Glutamatergic neuron (in vitro differentiated cells): ENCODE measurements around the gene CPM. TPM values are rescaled to one million over a fixed set of nuclear protein-coding genes. Genes with fewer than 3 reads are reported as not detected.
"Not testable (repeated sequence)": the region's sequence is repeated elsewhere in the genome, so short reads cannot be mapped to it uniquely, and the experiment has no call there.

Source experiments
- DNase-seq: peaks from one replicate; pipeline ENCODE4 v3.0.0; 2022
- H3K27ac Mint-ChIP-seq: one replicate; pipeline ENCODE4 v1.8.0; 2020; ENCODE audit warnings: mild to moderate bottlenecking, mixed read lengths, inconsistent platforms; ENCODE audit not compliant: unreplicated experiment
- H3K27me3 Mint-ChIP-seq: one replicate; pipeline ENCODE4 v1.8.0; 2020; ENCODE audit warnings: mild to moderate bottlenecking, moderate library complexity, mixed read lengths, inconsistent platforms; ENCODE audit not compliant: unreplicated experiment
- H3K36me3 Mint-ChIP-seq: one replicate; pipeline ENCODE4 v1.8.0; 2020; ENCODE audit warnings: mild to moderate bottlenecking, mixed read lengths, inconsistent platforms; ENCODE audit not compliant: unreplicated experiment
- H3K4me1 Mint-ChIP-seq: one replicate; pipeline ENCODE4 v1.8.0; 2020; ENCODE audit warnings: mild to moderate bottlenecking, low read depth, mixed read lengths, inconsistent platforms; ENCODE audit not compliant: unreplicated experiment
- H3K4me3 Mint-ChIP-seq: one replicate; pipeline ENCODE4 v1.8.0; 2020; ENCODE audit warnings: mild to moderate bottlenecking, mixed read lengths, inconsistent platforms; ENCODE audit not compliant: unreplicated experiment
- H3K9me3 Mint-ChIP-seq: one replicate; pipeline ENCODE4 v1.8.0; 2020; ENCODE audit warnings: mild to moderate bottlenecking, moderate library complexity, mixed read lengths, inconsistent platforms; ENCODE audit not compliant: unreplicated experiment
- total RNA-seq: library from RNA; stranded (reverse); fragmentation: NEBNext Ultra II Directional; extraction: Animal tissue kit (Norgen Biotek cat#: 25700); gene quantifications from one replicate; pipeline ENCODE4 v1.2.1, GENCODE V29; 2021; ENCODE audit not compliant: unreplicated experiment
- TF ChIP-seq, protein P1 (sequence below): fragments of 200-600 bp; sonication (generic); IDR thresholded peaks from one replicate; pipeline ENCODE4 v1.5.0; 2021; ENCODE audit not compliant: partially characterized antibody, unreplicated experiment

Gene CPM
- total RNA-seq, 1 donor from 2014 or later = not detected

DNA sequence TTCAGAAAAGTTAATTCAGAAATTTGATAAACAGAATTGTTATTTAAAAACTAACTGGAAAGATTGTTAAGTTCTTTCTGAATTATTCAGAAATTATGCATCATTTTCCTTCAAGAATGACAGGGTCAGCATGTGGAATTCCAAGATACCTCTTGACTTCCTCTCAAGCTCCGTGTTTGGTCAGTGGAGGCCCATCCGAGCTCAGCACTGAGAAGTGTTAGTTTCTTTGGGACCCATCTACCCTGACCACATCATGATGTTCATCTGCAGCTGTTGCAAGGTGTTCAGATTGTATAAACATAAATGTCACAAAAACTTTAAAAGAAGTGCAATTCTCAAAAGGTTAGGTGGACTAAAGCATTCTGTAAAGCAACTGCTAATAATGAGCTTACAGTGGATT is 91.3 kb downstream of the CPM start:
- TF ChIP-seq, protein P1, sequence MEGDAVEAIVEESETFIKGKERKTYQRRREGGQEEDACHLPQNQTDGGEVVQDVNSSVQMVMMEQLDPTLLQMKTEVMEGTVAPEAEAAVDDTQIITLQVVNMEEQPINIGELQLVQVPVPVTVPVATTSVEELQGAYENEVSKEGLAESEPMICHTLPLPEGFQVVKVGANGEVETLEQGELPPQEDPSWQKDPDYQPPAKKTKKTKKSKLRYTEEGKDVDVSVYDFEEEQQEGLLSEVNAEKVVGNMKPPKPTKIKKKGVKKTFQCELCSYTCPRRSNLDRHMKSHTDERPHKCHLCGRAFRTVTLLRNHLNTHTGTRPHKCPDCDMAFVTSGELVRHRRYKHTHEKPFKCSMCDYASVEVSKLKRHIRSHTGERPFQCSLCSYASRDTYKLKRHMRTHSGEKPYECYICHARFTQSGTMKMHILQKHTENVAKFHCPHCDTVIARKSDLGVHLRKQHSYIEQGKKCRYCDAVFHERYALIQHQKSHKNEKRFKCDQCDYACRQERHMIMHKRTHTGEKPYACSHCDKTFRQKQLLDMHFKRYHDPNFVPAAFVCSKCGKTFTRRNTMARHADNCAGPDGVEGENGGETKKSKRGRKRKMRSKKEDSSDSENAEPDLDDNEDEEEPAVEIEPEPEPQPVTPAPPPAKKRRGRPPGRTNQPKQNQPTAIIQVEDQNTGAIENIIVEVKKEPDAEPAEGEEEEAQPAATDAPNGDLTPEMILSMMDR = no peak
- Mint-ChIP-seq H3K9me3 (no peaks in the 10 kb centered on the region), H3K36me3 (peaks cover 5% of the 10 kb centered on the region), H3K27ac (no peak overlapping the region), H3K4me1 (peaks cover 2% of the 10 kb centered on the region), H3K27me3 (no peaks in the 10 kb centered on the region), H3K4me3 (no peak overlapping the region)
- no peak for DNase-seq

DNA sequence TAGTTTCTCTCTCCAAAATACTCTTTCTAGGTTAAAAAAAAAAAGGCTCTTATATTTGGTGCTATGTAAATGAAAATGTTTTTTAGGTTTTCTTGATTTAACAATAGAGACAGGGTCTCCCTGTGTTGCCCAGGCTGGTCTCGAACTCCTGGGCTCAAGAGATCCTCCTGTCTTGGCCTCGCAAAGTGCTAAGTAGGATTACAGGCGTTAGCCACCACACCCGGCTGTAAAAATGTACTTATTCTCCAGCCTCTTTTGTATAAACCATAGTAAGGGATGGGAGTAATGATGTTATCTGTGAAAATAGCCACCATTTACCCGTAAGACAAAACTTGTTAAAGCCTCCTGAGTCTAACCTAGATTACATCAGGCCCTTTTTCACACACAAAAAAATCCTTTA is 91.8 kb downstream of the CPM start:
- not testable (repeated sequence) for H3K4me1 Mint-ChIP-seq, H3K27ac Mint-ChIP-seq, H3K36me3 Mint-ChIP-seq, H3K27me3 Mint-ChIP-seq, H3K9me3 Mint-ChIP-seq, DNase-seq, H3K4me3 Mint-ChIP-seq

DNA sequence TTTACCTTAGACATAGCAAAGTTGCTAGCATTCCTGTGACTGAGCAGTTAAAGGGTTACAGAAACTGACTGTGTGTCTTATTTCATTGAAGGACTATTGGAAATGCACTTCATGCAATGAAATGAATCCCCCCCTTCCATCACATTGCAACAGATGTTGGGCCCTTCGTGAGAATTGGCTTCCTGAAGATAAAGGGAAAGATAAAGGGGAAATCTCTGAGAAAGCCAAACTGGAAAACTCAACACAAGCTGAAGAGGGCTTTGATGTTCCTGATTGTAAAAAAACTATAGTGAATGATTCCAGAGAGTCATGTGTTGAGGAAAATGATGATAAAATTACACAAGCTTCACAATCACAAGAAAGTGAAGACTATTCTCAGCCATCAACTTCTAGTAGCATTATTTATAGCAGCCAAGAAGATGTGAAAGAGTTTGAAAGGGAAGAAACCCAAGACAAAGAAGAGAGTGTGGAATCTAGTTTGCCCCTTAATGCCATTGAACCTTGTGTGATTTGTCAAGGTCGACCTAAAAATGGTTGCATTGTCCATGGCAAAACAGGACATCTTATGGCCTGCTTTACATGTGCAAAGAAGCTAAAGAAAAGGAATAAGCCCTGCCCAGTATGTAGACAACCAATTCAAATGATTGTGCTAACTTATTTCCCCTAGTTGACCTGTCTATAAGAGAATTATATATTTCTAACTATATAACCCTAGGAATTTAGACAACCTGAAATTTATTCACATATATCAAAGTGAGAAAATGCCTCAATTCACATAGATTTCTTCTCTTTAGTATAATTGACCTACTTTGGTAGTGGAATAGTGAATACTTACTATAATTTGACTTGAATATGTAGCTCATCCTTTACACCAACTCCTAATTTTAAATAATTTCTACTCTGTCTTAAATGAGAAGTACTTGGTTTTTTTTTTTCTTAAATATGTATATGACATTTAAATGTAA is 93.5 kb downstream of the CPM start:
- Mint-ChIP-seq H3K27ac (no peak overlapping the region), H3K9me3 (peaks cover 3% of the 10 kb centered on the region), H3K27me3 (no peaks in the 10 kb centered on the region), H3K4me1 (peaks cover 12% of the 10 kb centered on the region), H3K4me3 (no peak overlapping the region), H3K36me3 (peaks cover 5% of the 10 kb centered on the region)
- no peak for DNase-seq
- TF ChIP-seq, protein P1 = no peak

DNA sequence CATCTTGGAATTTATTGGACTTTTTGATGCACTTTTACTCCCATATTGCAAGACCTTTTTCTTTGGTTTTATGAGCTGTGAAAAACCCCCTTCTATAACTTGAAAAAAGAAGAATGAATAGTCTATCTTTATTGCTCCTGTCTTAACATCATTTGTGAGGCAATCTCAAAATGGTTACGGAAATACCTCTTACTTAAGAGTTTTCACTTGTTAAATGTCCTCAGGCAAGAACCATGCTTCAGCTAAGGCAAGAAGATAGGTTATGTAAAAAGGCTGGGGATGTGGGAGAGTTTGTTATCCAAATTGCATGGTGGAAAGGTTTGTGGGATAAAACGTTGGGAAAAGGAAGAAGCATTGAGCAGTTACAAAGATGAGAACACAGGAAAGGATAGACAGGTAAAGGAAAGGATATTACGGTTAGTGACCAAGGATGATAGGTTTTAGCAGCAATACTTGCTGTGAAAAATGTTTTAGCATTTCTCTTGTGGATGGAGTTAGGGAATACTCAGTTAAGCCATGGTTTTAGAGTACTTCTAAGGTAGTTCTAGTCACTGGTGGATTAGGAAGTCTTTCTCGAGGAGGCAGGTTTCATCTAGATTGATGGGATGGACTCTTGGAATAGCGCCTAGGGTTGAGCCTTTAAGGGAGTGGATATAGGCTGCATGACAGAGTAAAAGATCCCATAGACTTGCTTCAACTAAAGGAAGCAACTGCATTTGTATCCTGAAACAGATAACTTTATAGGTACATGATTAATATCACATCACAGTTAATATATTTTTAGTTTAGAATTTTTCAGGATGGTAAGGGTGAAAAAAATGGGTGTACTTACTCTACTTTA is 94.7 kb downstream of the CPM start:
- Mint-ChIP-seq H3K4me1 (peaks cover 12% of the 10 kb centered on the region), H3K27ac (no peak overlapping the region), H3K36me3 (peaks cover 5% of the 10 kb centered on the region), H3K4me3 (no peak overlapping the region), H3K9me3 (peaks cover 3% of the 10 kb centered on the region), H3K27me3 (no peaks in the 10 kb centered on the region)
- TF ChIP-seq, protein P1 = no peak
- no peak for DNase-seq

DNA sequence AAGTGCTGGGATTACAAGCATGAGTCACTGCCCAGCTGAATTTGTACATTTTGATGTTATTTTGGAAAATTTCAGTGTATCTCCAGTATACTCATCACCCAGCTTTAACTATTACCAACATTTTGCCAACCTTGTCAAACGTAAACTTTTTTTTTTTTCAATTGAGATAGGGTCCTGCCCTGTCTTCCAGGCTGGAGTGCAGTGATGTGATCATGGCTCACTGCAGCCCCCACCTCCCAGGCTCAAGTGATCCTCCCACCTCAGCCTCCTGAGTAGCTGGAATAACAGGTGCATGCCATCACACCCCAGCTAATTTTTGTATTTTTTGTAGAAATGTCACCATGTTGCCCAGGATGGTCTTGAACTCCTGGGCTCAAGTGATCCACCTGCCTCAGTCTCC is 95.8 kb downstream of the CPM start:
- H3K9me3 Mint-ChIP-seq = peaks cover 3% of the 10 kb centered on the region
- H3K27ac Mint-ChIP-seq = no peak overlapping the region
- H3K36me3 Mint-ChIP-seq = peaks cover 5% of the 10 kb centered on the region
- DNase-seq = no peak
- H3K4me3 Mint-ChIP-seq = no peak overlapping the region
- TF ChIP-seq, protein P1 = no peak
- no peaks in the 10 kb centered on the region for H3K27me3 Mint-ChIP-seq
- peaks cover 12% of the 10 kb centered on the region for H3K4me1 Mint-ChIP-seq
